MM.1S (cell line): Measurements from ENCODE around the gene NEURL1.

Experiments used
- EZH2 ChIP-seq: fragments of 300-600 bp; sonication (generic); optimal IDR thresholded peaks from 2 replicates; pipeline ENCODE3; 2017; ENCODE audit warnings: low read depth, mild to moderate bottlenecking, antibody characterized with exemption, low read length, mixed read lengths
- EZH2phosphoT487 ChIP-seq: fragments of 300-600 bp; sonication (generic); IDR thresholded peaks from 2 replicates; pipeline ENCODE4 v1.6.1; 2018; ENCODE audit warnings: antibody characterized with exemption, low read length
- TF ChIP-seq, protein P1 (sequence below): fragments of 300-600 bp; sonication (generic); IDR thresholded peaks from 2 replicates; pipeline ENCODE4 v1.5.1; 2016; ENCODE audit warnings: antibody characterized with exemption, low read length, mixed read lengths

DNA sequence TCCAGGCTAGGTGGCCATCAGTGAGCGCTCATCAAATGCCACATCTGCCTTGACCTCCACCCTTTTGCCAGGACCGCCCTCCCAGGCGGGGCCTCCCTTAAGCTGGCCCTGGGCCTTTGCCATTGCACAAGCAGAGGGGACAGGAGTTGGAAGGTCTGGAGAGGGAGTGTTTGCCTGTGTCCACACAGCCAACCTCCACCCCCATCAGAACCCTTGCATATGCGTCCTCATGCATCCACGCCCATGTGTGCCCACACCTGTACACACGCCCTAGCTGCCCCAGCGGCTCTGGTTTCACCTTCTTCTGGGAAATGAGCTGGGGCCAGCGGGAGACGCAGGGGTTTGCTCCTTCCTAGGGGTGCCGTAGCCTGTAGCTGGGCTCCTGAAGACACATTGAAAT, 64.0 kb downstream of the NEURL1 start:
- TF ChIP-seq, protein P1, sequence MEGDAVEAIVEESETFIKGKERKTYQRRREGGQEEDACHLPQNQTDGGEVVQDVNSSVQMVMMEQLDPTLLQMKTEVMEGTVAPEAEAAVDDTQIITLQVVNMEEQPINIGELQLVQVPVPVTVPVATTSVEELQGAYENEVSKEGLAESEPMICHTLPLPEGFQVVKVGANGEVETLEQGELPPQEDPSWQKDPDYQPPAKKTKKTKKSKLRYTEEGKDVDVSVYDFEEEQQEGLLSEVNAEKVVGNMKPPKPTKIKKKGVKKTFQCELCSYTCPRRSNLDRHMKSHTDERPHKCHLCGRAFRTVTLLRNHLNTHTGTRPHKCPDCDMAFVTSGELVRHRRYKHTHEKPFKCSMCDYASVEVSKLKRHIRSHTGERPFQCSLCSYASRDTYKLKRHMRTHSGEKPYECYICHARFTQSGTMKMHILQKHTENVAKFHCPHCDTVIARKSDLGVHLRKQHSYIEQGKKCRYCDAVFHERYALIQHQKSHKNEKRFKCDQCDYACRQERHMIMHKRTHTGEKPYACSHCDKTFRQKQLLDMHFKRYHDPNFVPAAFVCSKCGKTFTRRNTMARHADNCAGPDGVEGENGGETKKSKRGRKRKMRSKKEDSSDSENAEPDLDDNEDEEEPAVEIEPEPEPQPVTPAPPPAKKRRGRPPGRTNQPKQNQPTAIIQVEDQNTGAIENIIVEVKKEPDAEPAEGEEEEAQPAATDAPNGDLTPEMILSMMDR: no peak
- TF ChIP-seq EZH2phosphoT487: no peak
- no peak for TF ChIP-seq EZH2
